Calu3 (cell line): ENCODE results near the gene NFE2L2. TPM values are rescaled to one million over a fixed set of nuclear protein-coding genes. Genes with fewer than 3 reads are reported as not detected.
"Not testable (repeated sequence)": the region's sequence is repeated elsewhere in the genome, so short reads cannot be mapped to it uniquely, and the experiment has no call there.

Experiments
- BruUV-seq: library from RNA; stranded (reverse); fragments of 400-500 nt; replicated peaks from 2 replicates; lab custom pipeline; 2021; lab: Mats Ljungman, UMichigan
- CTCF ChIA-PET: fragments of 300-600 bp; sonication (Branson Sonifier 250); formaldehyde crosslinking; loops from one replicate; lab custom pipeline; 2022; ENCODE audit warnings: antibody characterized with exemption; lab: Charles Lee
- DNase-seq: peaks from one replicate; pipeline ENCODE4 v3.0.0; 2022
- H3K27ac Mint-ChIP-seq: one replicate; pipeline ENCODE4 v1.8.0; 2022; ENCODE audit warnings: mixed read lengths; ENCODE audit not compliant: unreplicated experiment
- H3K27me3 Mint-ChIP-seq: one replicate; pipeline ENCODE4 v1.8.0; 2022; ENCODE audit warnings: mixed read lengths; ENCODE audit not compliant: unreplicated experiment
- H3K36me3 Mint-ChIP-seq: one replicate; pipeline ENCODE4 v1.8.0; 2022; ENCODE audit warnings: mild to moderate bottlenecking, moderate library complexity, mixed read lengths; ENCODE audit not compliant: insufficient read depth, unreplicated experiment
- H3K4me1 Mint-ChIP-seq: one replicate; pipeline ENCODE4 v1.8.0; 2022; ENCODE audit warnings: mild to moderate bottlenecking, low read depth, mixed read lengths; ENCODE audit not compliant: unreplicated experiment
- H3K4me3 Mint-ChIP-seq: one replicate; pipeline ENCODE4 v1.8.0; 2022; ENCODE audit warnings: mild to moderate bottlenecking, low read depth, moderate library complexity, mixed read lengths; ENCODE audit not compliant: unreplicated experiment
- H3K9me3 Mint-ChIP-seq: one replicate; pipeline ENCODE4 v1.8.0; 2022; ENCODE audit warnings: low read depth, mixed read lengths; ENCODE audit not compliant: unreplicated experiment
- CTCF ChIP-seq: fragments of 200-600 bp; IDR thresholded peaks from one replicate; pipeline ENCODE4 v1.8.0; 2022; ENCODE audit warnings: antibody characterized with exemption; ENCODE audit not compliant: unreplicated experiment
- intact Hi-C: fragments of 100-400 bp; cut with micrococcal nuclease; formaldehyde crosslinking; loops from one replicate; pipeline ENCODE4 v1.10.0; 2022; ENCODE audit not compliant: unreplicated experiment
- total RNA-seq: library from RNA; stranded (reverse); gene quantifications from 2 replicates; pipeline ENCODE4 v1.2.3, GENCODE V29; 2022

Gene NFE2L2
- total RNA-seq, 1 experiment from 2014 or later = 128 TPM

GRCh38 chr2:177221970-177222369 lies 42.6 kb downstream of the NFE2L2 start:
- H3K4me1 Mint-ChIP-seq = peaks cover 23% of the 10 kb centered on the region
- H3K36me3 Mint-ChIP-seq = peaks cover 99% of the 10 kb centered on the region
- H3K27me3 Mint-ChIP-seq = no peaks in the 10 kb centered on the region
- intact Hi-C loops = no loop called here
- H3K4me3 Mint-ChIP-seq = no peak overlapping the region
- DNase-seq = no peak
- CTCF ChIA-PET = interaction anchor here (0.9 kb wide), 2 partner anchors 38 to 46 kb away, joined by 3 read pairs; no protein-coding TSS in a partner anchor
- no TSS peak for BruUV-seq
- H3K9me3 Mint-ChIP-seq = no peaks in the 10 kb centered on the region
- peak overlapping the region; percentile 67 for H3K27ac Mint-ChIP-seq
- TF ChIP-seq CTCF = no peak

- peak overlapping the region; percentile 67 for H3K27ac Mint-ChIP-seq
- no TSS peak for BruUV-seq
Measured at GRCh38 chr2:177221534-177221933, 43.0 kb downstream of the NFE2L2 start.

GRCh38 chr2:177219787-177220186 lies 44.7 kb downstream of the NFE2L2 start:
- H3K27ac Mint-ChIP-seq = not testable (repeated sequence)

More at GRCh38 chr2:177221534-177221933, 43.0 kb downstream of the NFE2L2 start:
- CTCF ChIA-PET = interaction anchor here (0.9 kb wide), 2 partner anchors 39 to 46 kb away, joined by 3 read pairs; no protein-coding TSS in a partner anchor
- intact Hi-C loops = no loop called here
- no peak for TF ChIP-seq CTCF
- Mint-ChIP-seq H3K9me3 (no peaks in the 10 kb centered on the region), H3K4me1 (peaks cover 28% of the 10 kb centered on the region), H3K27me3 (no peaks in the 10 kb centered on the region), H3K36me3 (peaks cover 99% of the 10 kb centered on the region), H3K4me3 (no peak overlapping the region)
- no peak for DNase-seq

GRCh38 chr2:177217247-177217843 lies 47.2 kb downstream of the NFE2L2 start:
- Mint-ChIP-seq H3K4me3 (no peak overlapping the region), H3K4me1 (peaks cover 35% of the 10 kb centered on the region), H3K36me3 (peaks cover 100% of the 10 kb centered on the region), H3K27me3 (peaks cover 8% of the 10 kb centered on the region), H3K27ac (peak overlapping the region; percentile 100), H3K9me3 (no peaks in the 10 kb centered on the region)
- DNase-seq = no peak
- CTCF ChIA-PET = no interaction called here
- intact Hi-C loops = no loop called here
- no TSS peak for BruUV-seq
- no peak for TF ChIP-seq CTCF

More at GRCh38 chr2:177219787-177220186, 44.7 kb downstream of the NFE2L2 start:
- Mint-ChIP-seq H3K4me1 (peaks cover 43% of the 10 kb centered on the region), H3K36me3 (peaks cover 99% of the 10 kb centered on the region)
- DNase-seq, CTCF ChIA-PET, H3K4me3 Mint-ChIP-seq, H3K9me3 Mint-ChIP-seq, H3K27me3 Mint-ChIP-seq, BruUV-seq: not testable (repeated sequence)
- intact Hi-C loops = loop anchor here (2.0 kb wide), 1 partner anchor 17 kb away; no protein-coding TSS in a partner anchor
